ENCODE measurements around the gene SLC35F4. TPM values are rescaled to one million over a fixed set of nuclear protein-coding genes. Genes with fewer than 3 reads are reported as not detected.

SLC35F4 gene
- not detected for total RNA-seq

DNA sequence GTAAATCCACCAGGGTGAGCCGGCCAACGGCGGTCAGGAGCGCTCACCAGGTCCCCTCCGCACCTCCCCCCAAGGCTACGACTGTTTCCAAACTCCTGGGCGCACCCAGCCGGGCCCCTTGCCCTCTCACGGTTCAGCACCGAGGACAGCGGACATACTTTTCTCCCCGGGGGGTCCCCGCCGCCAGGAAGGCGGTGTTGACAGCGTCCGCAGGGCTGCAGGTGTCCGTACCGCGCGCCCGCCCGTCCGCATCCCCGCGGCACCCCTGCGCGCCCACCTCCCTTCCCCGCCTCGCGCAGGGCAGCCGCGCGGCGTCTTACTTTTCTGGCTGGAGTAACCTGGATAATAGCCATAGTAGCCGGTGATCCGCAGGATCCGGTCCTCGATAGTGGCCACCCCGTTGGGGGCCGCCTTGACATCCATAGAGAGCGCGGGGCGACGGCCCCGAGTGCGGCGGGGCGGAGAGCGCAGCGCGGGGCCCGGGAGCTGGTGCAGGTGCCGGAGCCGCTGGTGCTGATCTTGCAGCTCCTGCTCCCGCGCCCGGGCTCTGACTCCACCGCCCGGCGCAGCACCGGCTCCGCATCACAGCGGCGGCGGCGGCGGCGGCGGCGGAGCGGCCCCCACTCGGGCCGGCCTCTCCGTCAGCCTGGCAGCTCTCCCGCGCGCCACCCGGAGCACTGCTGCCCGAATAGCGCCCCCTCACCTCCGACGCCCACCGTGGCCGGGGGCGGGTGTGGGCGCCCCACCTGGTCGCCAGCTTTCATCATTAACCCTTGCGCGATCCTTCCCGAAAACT, at the start of gene SLC35F4:
TSS of gene SLC35F4 (minus strand) at position 690 of the 796 bp plus-strand sequence.
- peak in 1 of 2 donors; percentile 52 for ATAC-seq (ENCODE audit: low FRiP score in 2 of 2)
- H3K27me3 ChIP-seq, result peaks cover 0 to 19% (median 9%) of the 10 kb centered on the region in 4 donors
- 4 to 8% methylated on average over 3 to 42 of the region's 91 CpGs for WGBS, 2 donors
- TF ChIP-seq POLR2AphosphoS5 (IDR thresholded peaks at IDR 0.05), result no peak
- no peak for TF ChIP-seq EP300 (IDR thresholded peaks at IDR 0.05)
- no peak within 1 kb of the TSS for H3K27ac ChIP-seq
- H3K9me3 ChIP-seq, result no peaks in the 10 kb centered on the region
- no peak within 1 kb of the TSS for H3K4me3 ChIP-seq
- no peaks in the 10 kb centered on the region for H3K36me3 ChIP-seq
- H3K4me1 ChIP-seq, result peaks cover 0 to 13% (median 7%) of the 10 kb centered on the region in 4 donors
- peak in 1 of 2 donors; percentile 75 for DNase-seq

DNA sequence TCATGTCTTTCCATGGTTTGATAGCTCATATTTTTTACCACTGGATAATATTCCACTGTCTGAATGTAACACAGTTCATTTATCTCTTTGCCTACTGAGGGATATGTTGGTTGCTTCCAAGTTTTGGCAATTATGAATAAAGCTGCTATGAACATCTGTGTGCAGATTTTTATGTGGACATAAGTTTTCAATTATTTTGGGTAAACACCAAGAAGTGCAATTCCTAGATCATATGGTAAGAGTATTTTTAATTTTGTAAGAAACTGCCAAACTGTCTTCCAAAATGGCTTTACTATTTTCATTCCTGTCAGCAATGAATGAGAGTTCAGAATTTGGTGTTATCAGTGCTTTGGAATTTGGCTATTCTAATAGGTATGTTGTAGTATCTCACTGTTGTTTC, 43.7 kb upstream of the SLC35F4 start:
- Histone ChIP-seq H3K4me3 (no peak overlapping the region), H3K9me3 (no peaks in the 10 kb centered on the region), H3K27me3 (no peaks in the 10 kb centered on the region), H3K27ac (no peak overlapping the region), H3K4me1 (no peaks in the 10 kb centered on the region), H3K36me3 (no peaks in the 10 kb centered on the region)
- no peak for ATAC-seq (ENCODE audit: low FRiP score in 2 of 2)
- TF ChIP-seq POLR2A (IDR thresholded peaks at IDR 0.05) (no peak), POLR2AphosphoS5 (IDR thresholded peaks at IDR 0.05) (no peak), EP300 (IDR thresholded peaks at IDR 0.05) (no peak)
- TF ChIP-seq, protein P1, sequence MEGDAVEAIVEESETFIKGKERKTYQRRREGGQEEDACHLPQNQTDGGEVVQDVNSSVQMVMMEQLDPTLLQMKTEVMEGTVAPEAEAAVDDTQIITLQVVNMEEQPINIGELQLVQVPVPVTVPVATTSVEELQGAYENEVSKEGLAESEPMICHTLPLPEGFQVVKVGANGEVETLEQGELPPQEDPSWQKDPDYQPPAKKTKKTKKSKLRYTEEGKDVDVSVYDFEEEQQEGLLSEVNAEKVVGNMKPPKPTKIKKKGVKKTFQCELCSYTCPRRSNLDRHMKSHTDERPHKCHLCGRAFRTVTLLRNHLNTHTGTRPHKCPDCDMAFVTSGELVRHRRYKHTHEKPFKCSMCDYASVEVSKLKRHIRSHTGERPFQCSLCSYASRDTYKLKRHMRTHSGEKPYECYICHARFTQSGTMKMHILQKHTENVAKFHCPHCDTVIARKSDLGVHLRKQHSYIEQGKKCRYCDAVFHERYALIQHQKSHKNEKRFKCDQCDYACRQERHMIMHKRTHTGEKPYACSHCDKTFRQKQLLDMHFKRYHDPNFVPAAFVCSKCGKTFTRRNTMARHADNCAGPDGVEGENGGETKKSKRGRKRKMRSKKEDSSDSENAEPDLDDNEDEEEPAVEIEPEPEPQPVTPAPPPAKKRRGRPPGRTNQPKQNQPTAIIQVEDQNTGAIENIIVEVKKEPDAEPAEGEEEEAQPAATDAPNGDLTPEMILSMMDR (IDR thresholded peaks at IDR 0.05), result no peak
- DNase-seq, result no peak

- H3K27ac ChIP-seq, result no peak overlapping the region
Measured at GRCh38 chr14:57903954-57904353, 38.1 kb upstream of the SLC35F4 start.

DNA sequence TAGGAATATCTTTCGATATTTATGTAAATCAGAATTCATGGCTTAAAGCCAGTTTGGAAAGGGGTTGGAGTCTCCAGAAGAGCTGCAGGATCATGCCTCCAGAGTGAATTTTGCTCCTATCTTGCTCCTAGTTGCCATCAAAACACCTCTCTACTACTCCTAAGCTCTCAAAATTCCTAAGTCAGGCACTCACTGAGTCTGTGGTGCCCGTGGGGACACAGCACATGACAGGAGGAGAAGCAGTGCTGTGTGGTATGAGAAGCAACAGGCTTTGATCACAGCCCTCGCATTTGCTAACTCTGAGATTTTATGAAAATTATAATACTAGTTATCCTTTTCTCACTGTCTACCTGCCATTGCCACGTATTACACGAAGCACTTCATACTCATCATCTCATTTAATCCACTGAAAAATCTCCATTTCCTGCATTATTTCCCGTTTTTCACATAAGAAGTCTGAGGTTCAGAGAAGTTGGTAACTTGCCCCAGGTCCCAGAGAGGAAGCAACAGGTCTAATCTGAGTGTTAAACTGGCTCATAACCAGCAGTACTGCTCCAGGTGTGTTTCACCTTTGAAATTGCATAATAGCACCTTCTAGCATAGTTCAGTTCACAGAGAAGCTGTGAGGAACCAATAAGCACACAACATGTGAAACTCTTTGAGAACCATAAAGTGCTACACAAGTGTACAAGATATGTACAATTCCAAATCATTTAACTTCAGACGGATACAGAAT, 33.1 kb upstream of the SLC35F4 start:
- H3K27ac ChIP-seq, result no peak overlapping the region
- no peaks in the 10 kb centered on the region for H3K27me3 ChIP-seq
- DNase-seq, result peak in 1 of 2 donors; percentile 23
- no peak overlapping the region for H3K4me3 ChIP-seq
- ATAC-seq (ENCODE audit: low FRiP score in 2 of 2), result no peak
- 58 to 65% methylated on average over 7 of the region's 7 CpGs for WGBS, 2 donors
- TF ChIP-seq POLR2AphosphoS5 (IDR thresholded peaks at IDR 0.05), result no peak
- H3K4me1 ChIP-seq, result peaks cover 0 to 9% (median 0%) of the 10 kb centered on the region in 4 donors
- no peaks in the 10 kb centered on the region for H3K9me3 ChIP-seq
- no peaks in the 10 kb centered on the region for H3K36me3 ChIP-seq

More at GRCh38 chr14:57903954-57904353, 38.1 kb upstream of the SLC35F4 start:
- no peaks in the 10 kb centered on the region for H3K36me3 ChIP-seq
- DNase-seq (no peak), ATAC-seq (ENCODE audit: low FRiP score in 2 of 2) (no peak)
- TF ChIP-seq, protein P1 (IDR thresholded peaks at IDR 0.05), result no peak
- TF ChIP-seq POLR2AphosphoS5 (IDR thresholded peaks at IDR 0.05), result no peak
- TF ChIP-seq EP300 (IDR thresholded peaks at IDR 0.05), result no peak
- TF ChIP-seq POLR2A (IDR thresholded peaks at IDR 0.05), result no peak
- 67 to 73% methylated on average over 1 of the region's 1 CpG for WGBS, 2 donors
- no peak overlapping the region for H3K4me3 ChIP-seq
- no peaks in the 10 kb centered on the region for H3K27me3 ChIP-seq
- peaks cover 0 to 3% (median 0%) of the 10 kb centered on the region in 4 donors for H3K4me1 ChIP-seq
- H3K9me3 ChIP-seq, result no peaks in the 10 kb centered on the region

GRCh38 chr14:57897144-57897748, 31.4 kb upstream of the SLC35F4 start:
- Histone ChIP-seq H3K4me3 (no peak overlapping the region), H3K27me3 (no peaks in the 10 kb centered on the region), H3K9me3 (no peaks in the 10 kb centered on the region), H3K27ac (no peak overlapping the region), H3K36me3 (no peaks in the 10 kb centered on the region), H3K4me1 (peaks cover 0 to 9% (median 0%) of the 10 kb centered on the region in 4 donors)
- no peak for ATAC-seq (ENCODE audit: low FRiP score in 2 of 2)
- TF ChIP-seq EP300 (IDR thresholded peaks at IDR 0.05) (no peak), POLR2AphosphoS5 (IDR thresholded peaks at IDR 0.05) (no peak), POLR2A (IDR thresholded peaks at IDR 0.05) (no peak)
- TF ChIP-seq, protein P1 (IDR thresholded peaks at IDR 0.05), result no peak
- DNase-seq, result no peak
- 46 to 48% methylated on average over 5 of the region's 5 CpGs for WGBS, 2 donors

Measured in upper lobe of left lung (tissue), 6 donors.